ENCODE results near the gene TAF10. TPM values are rescaled to one million over a fixed set of nuclear protein-coding genes. Genes with fewer than 3 reads are reported as not detected.

TAF10 gene
- total RNA-seq, 1 donor: 37.7 TPM

DNA sequence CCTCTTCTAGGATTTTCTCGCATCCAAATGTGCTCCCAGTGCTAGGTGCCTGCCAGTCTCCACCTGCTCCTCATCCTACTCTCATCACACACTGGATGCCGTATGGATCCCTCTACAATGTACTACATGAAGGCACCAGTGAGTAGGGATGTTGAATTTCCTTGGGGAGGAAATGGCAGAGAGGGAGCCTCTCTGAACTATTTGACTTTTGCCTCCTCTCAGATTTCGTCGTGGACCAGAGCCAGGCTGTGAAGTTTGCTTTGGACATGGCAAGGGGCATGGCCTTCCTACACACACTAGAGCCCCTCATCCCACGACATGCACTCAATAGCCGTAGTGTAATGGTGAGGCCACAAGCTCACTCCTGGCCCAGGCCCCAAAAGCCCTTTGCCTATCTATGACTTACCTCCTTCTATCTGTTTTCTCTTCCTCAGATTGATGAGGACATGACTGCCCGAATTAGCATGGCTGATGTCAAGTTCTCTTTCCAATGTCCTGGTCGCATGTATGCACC lies 2.5 kb downstream of the TAF10 start:
- no peak for DNase-seq (ENCODE audit: low read depth in 2 of 3, low spot score in 2 of 3)

DNA sequence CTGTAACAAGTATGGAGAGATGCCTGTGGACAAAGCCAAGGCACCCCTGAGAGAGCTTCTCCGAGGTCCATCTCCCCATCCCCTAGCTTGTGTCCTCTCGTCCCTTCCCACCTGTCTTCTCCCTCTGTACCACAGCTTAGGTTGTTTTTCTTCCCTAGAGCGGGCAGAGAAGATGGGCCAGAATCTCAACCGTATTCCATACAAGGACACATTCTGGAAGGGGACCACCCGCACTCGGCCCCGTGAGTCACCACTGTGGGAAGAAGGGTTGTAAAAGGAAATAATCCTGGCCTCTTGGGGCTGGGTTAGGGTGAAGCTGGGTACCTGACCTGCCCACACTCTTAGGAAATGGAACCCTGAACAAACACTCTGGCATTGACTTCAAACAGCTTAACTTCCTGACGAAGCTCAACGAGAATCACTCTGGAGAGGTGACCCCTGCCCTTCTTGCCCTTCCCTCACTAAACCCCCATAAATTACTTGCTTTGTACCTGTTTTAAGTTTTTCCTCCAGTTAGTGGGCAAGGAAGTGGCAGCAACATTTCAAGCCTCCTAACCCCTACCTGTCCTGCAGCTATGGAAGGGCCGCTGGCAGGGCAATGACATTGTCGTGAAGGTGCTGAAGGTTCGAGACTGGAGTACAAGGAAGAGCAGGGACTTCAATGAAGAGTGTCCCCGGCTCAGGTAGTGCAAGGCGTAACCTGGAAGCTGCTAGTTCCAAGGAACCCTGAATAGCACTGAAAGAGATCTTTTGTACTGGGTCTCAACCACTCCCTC lies 3.1 kb downstream of the TAF10 start:
- no peak for DNase-seq (ENCODE audit: low read depth in 2 of 3, low spot score in 2 of 3)

GRCh38 chr11:6608011-6608410 lies 4.0 kb downstream of the TAF10 start:
- DNase-seq (ENCODE audit: low read depth in 2 of 3, low spot score in 2 of 3): no peak

DNA sequence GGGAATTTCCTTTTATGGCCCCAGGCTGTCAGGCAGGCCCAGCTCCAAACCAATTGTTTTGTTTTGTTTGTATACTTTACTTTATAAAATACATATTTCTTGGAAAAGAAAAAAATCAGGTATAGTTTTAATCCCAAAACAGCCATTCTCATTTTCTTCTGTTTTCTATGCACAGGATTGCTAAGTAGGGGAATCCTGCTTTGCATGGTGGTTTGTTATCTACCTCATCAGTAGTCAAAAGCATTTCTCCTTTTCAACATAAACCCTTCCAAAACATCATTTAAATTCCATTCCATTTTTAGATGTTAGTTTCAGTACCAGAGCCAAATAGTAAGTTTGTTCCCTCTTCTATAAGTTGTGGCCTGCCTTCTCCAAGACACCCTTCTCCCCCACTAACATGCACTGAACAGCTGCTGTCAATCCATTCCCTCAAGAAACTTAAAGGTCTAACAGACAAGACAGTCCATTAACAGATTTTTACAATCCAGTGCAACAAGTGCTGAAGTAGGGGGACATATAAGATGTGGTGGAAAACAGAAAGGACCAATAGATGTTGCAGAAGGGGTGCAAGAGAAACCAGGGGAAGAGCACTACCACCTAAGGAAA lies 4.7 kb downstream of the TAF10 start:
- DNase-seq (ENCODE audit: low read depth in 2 of 3, low spot score in 2 of 3): no peak

DNA sequence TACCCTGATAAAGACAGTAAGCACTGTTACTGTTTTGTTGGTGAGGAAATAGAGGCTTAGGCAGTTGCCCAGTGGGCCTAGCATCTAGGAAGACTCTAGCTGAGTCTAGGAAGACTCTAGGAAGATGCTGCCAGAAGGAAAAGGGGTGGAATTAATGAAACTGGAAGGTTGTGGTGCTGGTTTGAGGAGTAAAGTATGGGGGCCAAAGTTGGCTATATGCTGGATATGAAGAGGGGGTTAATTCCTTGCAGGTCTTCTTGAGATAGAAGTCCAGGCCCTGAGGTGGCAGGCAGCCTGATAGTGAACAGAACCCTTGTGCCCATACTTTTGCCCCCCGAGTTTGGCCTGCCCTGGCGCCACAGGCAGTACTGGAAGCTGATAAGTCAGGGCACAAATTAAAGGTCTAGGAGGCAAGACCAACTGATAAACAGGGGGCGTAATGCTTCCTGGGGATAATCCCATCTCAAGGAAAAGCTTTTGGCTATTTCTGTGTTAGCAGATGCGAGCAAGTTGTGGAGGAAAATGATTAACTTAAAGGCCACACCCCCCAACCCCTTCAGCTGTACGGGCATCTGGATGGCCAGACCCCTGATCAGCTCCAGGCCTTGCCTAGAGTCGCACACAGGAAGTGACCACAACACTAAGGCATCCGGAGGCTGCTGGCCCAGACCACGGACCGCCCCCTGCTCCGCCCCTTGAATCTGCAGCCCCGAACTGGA lies 5.4 kb downstream of the TAF10 start:
- DNase-seq (ENCODE audit: low read depth in 2 of 3, low spot score in 2 of 3): peak in 2 of 3 donors; percentile 68 to 74

DNA sequence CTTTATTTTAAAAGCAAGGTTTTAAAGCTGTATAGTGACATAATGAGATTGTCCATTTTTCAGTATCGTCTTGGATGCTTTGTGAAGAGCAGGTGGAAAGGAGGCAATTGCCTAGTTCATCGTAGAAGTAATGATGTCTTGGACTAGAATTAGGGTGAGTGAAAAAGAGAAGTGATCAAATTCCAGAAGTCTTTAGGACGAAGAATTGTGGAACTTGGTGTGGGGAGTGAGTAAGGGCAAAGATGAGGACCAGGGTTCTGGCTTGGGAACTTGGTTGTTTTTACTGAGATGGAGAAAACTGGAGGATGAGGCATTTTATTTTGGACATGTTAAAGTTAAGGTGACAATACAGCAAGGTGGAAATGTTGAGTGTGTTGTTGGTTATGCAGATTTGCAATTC lies 7.2 kb downstream of the TAF10 start:
- DNase-seq (ENCODE audit: low read depth in 2 of 3, low spot score in 2 of 3): no peak

- peak; percentile 34 to 71 (median 50) for DNase-seq (ENCODE audit: low read depth in 2 of 3, low spot score in 2 of 3)
Measured at GRCh38 chr11:6604081-6604626, 7.9 kb downstream of the TAF10 start.

GRCh38 chr11:6603287-6604080 lies 8.5 kb downstream of the TAF10 start, which contains the start of the genes ILK and RRP8:
Gene ILK (plus strand): TSS chr11:6603774. CDS start chr11:6604272, 498 bp downstream.
Gene RRP8 (minus strand): TSS chr11:6603616. CDS start chr11:6603502, 114 bp downstream.
- DNase-seq (ENCODE audit: low read depth in 2 of 3, low spot score in 2 of 3): peak; percentile 67 to 90 (median 89)

GRCh38 chr11:6602096-6602940 lies 9.7 kb downstream of the TAF10 start:
- DNase-seq (ENCODE audit: low read depth in 2 of 3, low spot score in 2 of 3): no peak

DNA sequence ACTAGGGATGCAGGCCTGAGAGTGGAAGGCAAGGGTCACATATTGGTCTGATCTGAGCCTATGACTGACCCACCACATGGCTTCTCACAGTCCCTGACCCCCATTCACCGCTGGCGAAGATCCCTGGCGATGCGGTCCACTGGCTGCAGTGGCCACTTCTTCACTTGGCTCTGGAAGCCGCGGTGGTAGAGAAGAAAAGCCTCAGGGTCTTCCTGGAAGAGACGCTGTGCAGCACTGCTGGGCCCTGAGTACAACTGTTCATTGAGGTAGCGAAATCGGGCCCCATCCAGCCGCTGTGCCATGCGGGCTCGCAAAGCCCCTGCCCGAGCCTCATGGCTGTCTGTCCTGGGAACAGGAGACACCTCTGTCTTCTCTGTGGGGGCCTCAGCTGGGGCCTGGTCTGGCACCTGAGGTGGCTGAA lies 11.0 kb downstream of the TAF10 start:
- no peak for DNase-seq (ENCODE audit: low read depth in 2 of 3, low spot score in 2 of 3)

DNA sequence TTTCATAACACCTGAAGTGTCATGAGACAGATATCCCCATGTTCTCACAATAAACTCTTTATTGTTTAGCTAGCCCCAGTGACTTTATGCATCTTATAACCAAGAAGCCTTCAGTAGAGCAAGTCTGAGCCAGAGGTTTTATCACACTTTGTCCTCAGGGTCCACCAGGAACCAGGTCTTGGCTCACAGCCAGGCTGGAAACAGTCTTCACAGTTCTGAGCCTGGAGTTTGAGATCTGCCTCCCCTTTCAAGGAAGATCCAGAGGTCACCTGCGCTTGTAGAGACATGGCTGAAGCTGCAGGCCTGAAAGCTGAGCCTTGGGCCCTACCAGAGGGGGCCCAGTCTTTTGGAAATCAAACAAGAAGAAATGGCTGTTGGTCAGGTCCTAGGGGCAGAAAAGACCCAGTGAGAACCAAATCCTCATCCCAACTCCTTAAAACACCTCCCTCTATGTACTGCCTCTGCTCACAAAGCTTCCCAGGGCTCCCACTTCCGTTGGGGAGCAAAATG lies 12.1 kb downstream of the TAF10 start:
- no peak for DNase-seq (ENCODE audit: low read depth in 2 of 3, low spot score in 2 of 3)

DNA sequence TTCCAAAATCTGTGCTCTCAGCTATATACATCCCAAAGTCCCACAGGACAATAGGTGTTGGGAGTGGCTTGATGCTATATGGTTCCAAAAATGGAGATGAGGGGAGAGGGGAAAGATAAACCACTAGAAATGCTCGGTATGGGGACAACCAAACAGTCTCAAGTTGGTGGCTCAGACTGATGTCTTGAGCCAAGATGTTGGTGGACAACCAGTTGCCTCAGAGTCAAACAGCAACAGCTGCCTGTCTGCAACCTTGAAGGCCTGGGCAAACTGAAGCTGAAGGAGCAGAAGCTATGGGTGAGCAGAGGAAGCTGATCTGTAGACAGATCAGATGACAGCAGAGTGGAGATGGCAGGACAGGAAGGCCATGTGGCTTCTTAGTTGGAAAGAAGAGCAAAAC lies 12.6 kb downstream of the TAF10 start:
- no peak for DNase-seq (ENCODE audit: low read depth in 2 of 3, low spot score in 2 of 3)

GRCh38 chr11:6598555-6598954 lies 13.5 kb downstream of the TAF10 start:
- DNase-seq (ENCODE audit: low read depth in 2 of 3, low spot score in 2 of 3): no peak

DNA sequence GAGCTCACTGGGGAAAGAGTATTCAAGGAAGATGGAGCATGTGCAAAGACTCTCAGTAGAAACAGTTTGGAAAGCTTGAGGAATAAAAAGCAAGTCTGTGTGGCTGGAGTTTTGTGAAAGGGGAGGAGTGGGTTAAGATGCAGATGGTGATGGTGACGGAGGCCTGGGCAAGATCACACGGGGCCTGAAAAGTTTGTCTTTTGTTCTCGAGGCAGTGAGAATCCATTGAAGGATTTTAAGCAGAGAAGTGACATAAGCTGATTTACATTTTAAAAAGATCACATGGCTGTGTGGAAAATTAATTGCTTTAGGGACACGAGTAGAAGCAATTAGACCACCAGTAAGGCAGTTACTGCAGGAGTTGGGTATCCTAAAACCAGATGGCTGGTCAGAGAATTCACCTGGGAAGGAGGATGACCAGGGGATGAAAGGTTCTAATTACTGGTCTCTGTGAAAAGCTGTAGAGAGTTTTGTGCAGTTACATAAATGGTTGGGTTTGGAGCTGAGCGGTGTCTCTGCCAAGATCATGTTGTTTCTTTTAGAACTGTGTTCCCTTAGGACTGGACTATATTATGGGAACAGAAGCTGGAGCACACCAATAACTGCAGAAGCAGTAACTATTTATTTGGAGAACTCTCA lies 15.7 kb downstream of the TAF10 start:
- no peak for DNase-seq (ENCODE audit: low read depth in 2 of 3, low spot score in 2 of 3)

- no peak for DNase-seq (ENCODE audit: low read depth in 2 of 3, low spot score in 2 of 3)
Measured at GRCh38 chr11:6594142-6594768, 17.8 kb downstream of the TAF10 start.

GRCh38 chr11:6588018-6588417 lies 24.0 kb downstream of the TAF10 start:
- DNase-seq (ENCODE audit: low read depth in 2 of 3, low spot score in 2 of 3): no peak

DNA sequence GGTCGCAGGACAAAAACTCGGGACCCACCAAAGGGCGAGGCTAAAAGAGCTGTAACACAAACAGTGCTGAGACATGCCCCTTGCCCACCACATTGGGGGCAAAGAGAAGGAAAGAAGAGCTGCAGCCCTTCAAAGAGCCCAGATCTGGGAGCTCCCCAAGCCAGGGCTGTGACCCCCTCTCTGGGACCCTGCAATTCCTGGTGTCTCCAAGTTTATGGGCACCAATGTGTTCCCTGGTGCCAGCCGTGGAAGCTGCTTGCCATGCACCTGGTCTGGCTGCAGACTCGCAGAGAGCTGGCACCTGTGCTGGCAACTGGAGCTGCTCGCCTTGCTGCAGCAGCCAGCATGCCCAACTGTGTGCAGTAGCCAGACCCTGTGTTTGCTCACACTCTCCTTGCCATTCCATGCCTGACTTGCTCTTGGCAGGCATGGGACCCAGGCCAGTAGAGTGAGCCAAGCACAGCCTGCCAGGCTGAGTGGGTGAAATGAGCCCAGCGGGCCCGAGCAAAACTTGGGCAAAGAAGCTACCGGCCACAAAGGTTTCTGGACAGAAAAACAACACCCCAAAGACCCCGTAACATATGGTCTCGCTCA lies 24.6 kb downstream of the TAF10 start:
- no peak for DNase-seq (ENCODE audit: low read depth in 2 of 3, low spot score in 2 of 3)

All from hematopoietic multipotent progenitor cell (in vitro differentiated cells).